ENCODE data around the gene USP48.

The USP48 gene

GRCh38 chr1:21736876-21737275 is 46.1 kb downstream of the USP48 start:
- no peak for TF ChIP-seq CTCF (IDR thresholded peaks at IDR 0.05; ENCODE audit: extremely low read depth, insufficient read depth, missing control alignments)
- in situ Hi-C loops (cut with MboI; ENCODE audit: low pct_unique_long_range_greater_than_20kb, low sequenced_read_pairs, unreplicated experiment): no loop called here
- no peak for DNase-seq (ENCODE audit: low spot score)

GRCh38 chr1:21736011-21736410 is 46.9 kb downstream of the USP48 start:
- in situ Hi-C loops (cut with MboI; ENCODE audit: low pct_unique_long_range_greater_than_20kb, low sequenced_read_pairs, unreplicated experiment): no loop called here
- DNase-seq (ENCODE audit: low spot score): no peak
- TF ChIP-seq CTCF (IDR thresholded peaks at IDR 0.05; ENCODE audit: extremely low read depth, insufficient read depth, missing control alignments): no peak

GRCh38 chr1:21734526-21734925 is 48.4 kb downstream of the USP48 start:
- no peak for TF ChIP-seq CTCF (IDR thresholded peaks at IDR 0.05; ENCODE audit: extremely low read depth, insufficient read depth, missing control alignments)
- no peak for DNase-seq (ENCODE audit: low spot score)
- in situ Hi-C loops (cut with MboI; ENCODE audit: low pct_unique_long_range_greater_than_20kb, low sequenced_read_pairs, unreplicated experiment): no loop called here

- TF ChIP-seq CTCF (IDR thresholded peaks at IDR 0.05; ENCODE audit: extremely low read depth, insufficient read depth, missing control alignments): no peak
- in situ Hi-C loops (cut with MboI; ENCODE audit: low pct_unique_long_range_greater_than_20kb, low sequenced_read_pairs, unreplicated experiment): no loop called here
- no peak for DNase-seq (ENCODE audit: low spot score)
Observed at GRCh38 chr1:21732664-21733063, 50.3 kb downstream of the USP48 start.

- in situ Hi-C loops (cut with MboI; ENCODE audit: low pct_unique_long_range_greater_than_20kb, low sequenced_read_pairs, unreplicated experiment): no loop called here
- no peak for TF ChIP-seq CTCF (IDR thresholded peaks at IDR 0.05; ENCODE audit: extremely low read depth, insufficient read depth, missing control alignments)
- DNase-seq (ENCODE audit: low spot score): no peak
Observed at GRCh38 chr1:21725748-21726392, 57.1 kb downstream of the USP48 start.

GRCh38 chr1:21724570-21724969 is 58.4 kb downstream of the USP48 start:
- TF ChIP-seq CTCF (IDR thresholded peaks at IDR 0.05; ENCODE audit: extremely low read depth, insufficient read depth, missing control alignments): no peak
- no peak for DNase-seq (ENCODE audit: low spot score)
- in situ Hi-C loops (cut with MboI; ENCODE audit: low pct_unique_long_range_greater_than_20kb, low sequenced_read_pairs, unreplicated experiment): loop anchor here (25.0 kb wide), 1 partner anchor 238 kb away; no protein-coding TSS in a partner anchor

Measured in GM13977 (cell line).